GM23338 (cell line): ENCODE measurements around the gene GCAT. TPM values are rescaled to one million over a fixed set of nuclear protein-coding genes. Genes with fewer than 3 reads are reported as not detected.

Experiments
- ATAC-seq: fragments of 200-7000 bp; cut with Tn5 transposase; 3 replicates; pipeline ENCODE4 v1.9.1; 2020
- DNase-seq: peaks from one replicate; pipeline ENCODE4 v3.0.0-alpha.2; 2015; ENCODE audit warnings: low spot score
- H2AFZ ChIP-seq: fragments of 200-600 bp; sonication (generic); 2 replicates; pipeline ENCODE4 v1.8.0; 2016; ENCODE audit warnings: antibody characterized with exemption, mild to moderate bottlenecking, moderate library complexity
- H3F3A ChIP-seq: fragments of 200-600 bp; sonication (generic); replicated peaks from 2 replicates; pipeline ENCODE4 v1.8.0; 2017; ENCODE audit warnings: antibody characterized with exemption, mixed run types, low read depth
- H3K27ac ChIP-seq: fragments of 200-600 bp; sonication (generic); 2 replicates; pipeline ENCODE4 v1.6.1; 2016; ENCODE audit warnings: low read depth
- H3K27me3 ChIP-seq: fragments of 200-600 bp; sonication (generic); 2 replicates; pipeline ENCODE4 v1.8.0; 2016; ENCODE audit warnings: mild to moderate bottlenecking, mixed run types, moderate library complexity; ENCODE audit not compliant: insufficient read depth
- H3K36me3 ChIP-seq: fragments of 200-600 bp; sonication (generic); 2 replicates; pipeline ENCODE4 v1.8.0; 2016; ENCODE audit warnings: mild to moderate bottlenecking; ENCODE audit not compliant: insufficient read depth
- H3K4me1 ChIP-seq: fragments of 200-600 bp; sonication (generic); 2 replicates; pipeline ENCODE4 v1.8.0; 2016; ENCODE audit warnings: mild to moderate bottlenecking, moderate library complexity; ENCODE audit not compliant: insufficient read depth
- H3K4me2 ChIP-seq: fragments of 200-600 bp; sonication (generic); 2 replicates; pipeline ENCODE4 v1.7.1; 2017; ENCODE audit warnings: mixed run types
- H3K4me3 ChIP-seq: fragments of 200-600 bp; sonication (generic); 2 replicates; pipeline ENCODE4 v1.6.1; 2016; ENCODE audit warnings: mixed run types
- H3K79me2 ChIP-seq: fragments of 200-600 bp; sonication (generic); replicated peaks from 2 replicates; pipeline ENCODE4 v1.8.0; 2017; ENCODE audit warnings: mild to moderate bottlenecking; ENCODE audit not compliant: insufficient read depth
- H3K9me2 ChIP-seq: fragments of 200-600 bp; sonication (generic); 2 replicates; pipeline ENCODE4 v1.8.0; 2017; ENCODE audit not compliant: insufficient read depth
- H4K20me1 ChIP-seq: fragments of 200-600 bp; sonication (generic); replicated peaks from 2 replicates; pipeline ENCODE4 v1.8.0; 2017; ENCODE audit warnings: mild to moderate bottlenecking; ENCODE audit not compliant: insufficient read depth
- H3K27ac Mint-ChIP-seq: 2 replicates; pipeline ENCODE4 v1.8.0; 2020; ENCODE audit warnings: inconsistent platforms, mild to moderate bottlenecking, moderate library complexity, mixed read lengths
- H3K27me3 Mint-ChIP-seq: 3 replicates; pipeline ENCODE4 v1.8.0; 2022; ENCODE audit warnings: low read depth, mild to moderate bottlenecking, moderate library complexity, mixed read lengths, inconsistent platforms; ENCODE audit not compliant: insufficient read depth, poor library complexity
- H3K36me3 Mint-ChIP-seq: 3 replicates; pipeline ENCODE4 v1.8.0; 2021; ENCODE audit warnings: low read depth, mild to moderate bottlenecking, inconsistent platforms, moderate library complexity, mixed read lengths
- H3K4me1 Mint-ChIP-seq: 3 replicates; pipeline ENCODE4 v1.8.0; 2020; ENCODE audit warnings: mild to moderate bottlenecking, inconsistent platforms, mixed read lengths
- H3K4me3 Mint-ChIP-seq: 3 replicates; pipeline ENCODE4 v1.8.0; 2021; ENCODE audit warnings: moderate library complexity, mild to moderate bottlenecking, inconsistent platforms, mixed read lengths
- H3K9me3 Mint-ChIP-seq: 3 replicates; pipeline ENCODE4 v1.8.0; 2020; ENCODE audit warnings: moderate library complexity, mild to moderate bottlenecking, inconsistent platforms, mixed read lengths
- CTCF ChIP-seq, 2 experiments: fragments of 200-600 bp in 1 of 2; sonication (generic) in 1 of 2; conservative IDR thresholded peaks; 2 replicates each; pipeline versions ENCODE4 v1.5.1 to v1.6.1; 2016 to 2017; ENCODE audit warnings: antibody characterized with exemption in 2 of 2, low read depth in 2 of 2, mild to moderate bottlenecking in 2 of 2, moderate library complexity in 1 of 2
- EZH2 ChIP-seq: fragments of 200-600 bp; sonication (generic); IDR thresholded peaks from one replicate; pipeline ENCODE4 v1.8.0; 2017; ENCODE audit warnings: antibody characterized with exemption, mild to moderate bottlenecking, low read depth; ENCODE audit not compliant: unreplicated experiment
- JUNB ChIP-seq: IDR thresholded peaks from one replicate; pipeline ENCODE4 v1.6.1; 2016; ENCODE audit warnings: antibody characterized with exemption; ENCODE audit not compliant: unreplicated experiment
- NANOG ChIP-seq: IDR thresholded peaks from 2 replicates; pipeline ENCODE4 v1.6.1; 2016; ENCODE audit warnings: antibody characterized with exemption, borderline replicate concordance
- ZNF331 ChIP-seq: fragments of 250-450 bp; sonication (Bioruptor Pico); IDR thresholded peaks from 2 replicates; pipeline ENCODE4 v1.5.0; 2020; ENCODE audit warnings: low read depth, mild to moderate bottlenecking, moderate library complexity
- ZNF462 ChIP-seq: fragments of 250-450 bp; sonication (Bioruptor Pico); IDR thresholded peaks from 2 replicates; pipeline ENCODE4 v1.5.0; 2020; ENCODE audit warnings: mild to moderate bottlenecking, moderate library complexity
- polyA plus RNA-seq: library from polyadenylated mRNA; unstranded; fragments of >200 nt; fragmentation: Nextera tagmentation; extraction: Ambion mirVana; gene quantifications from 2 replicates; pipeline ENCODE4 v1.2.1, GENCODE V29; 2016
- total RNA-seq: library from RNA; depleted of rRNA; stranded (reverse); fragments of >200 nt; shearing (Covaris generic); gene quantifications from 2 replicates; pipeline ENCODE4 v1.2.3, GENCODE V29; 2014

The GCAT gene
- total and polyA plus RNA-seq, 2 experiments from 2014 or later: 36.8 to 61.3 TPM

- TF ChIP-seq ZNF462 (CRISPR knock-in tag) (no peak), CTCF (conservative IDR thresholded peaks at IDR 0.05; ENCODE audit: low read depth in 2 of 2) (no peak), JUNB (no peak), EZH2 (no peak), ZNF331 (no peak)
Observed at GRCh38 chr22:37776639-37777005, 31.1 kb upstream of the GCAT start (continued).

GRCh38 chr22:37777122-37777687, 30.5 kb upstream of the GCAT start:
- Histone ChIP-seq H3K4me3 (no peak overlapping the region), H4K20me1 (no peaks in the 10 kb centered on the region), H3K27me3 (no peaks in the 10 kb centered on the region), H3K9me2 (no peaks in the 10 kb centered on the region), H3K36me3 (no peaks in the 10 kb centered on the region), H3K79me2 (no peaks in the 10 kb centered on the region), H3K4me2 (no peak overlapping the region), H3K4me1 (peaks cover 9% of the 10 kb centered on the region; the same call in 1 of the 2 replicates), H2AFZ (no peak overlapping the region), H3K27ac (no peak overlapping the region), H3F3A (no peaks in the 10 kb centered on the region; the same call in 1 of the 2 replicates)
- TF ChIP-seq CTCF (conservative IDR thresholded peaks at IDR 0.05; ENCODE audit: low read depth in 2 of 2): no peak
- TF ChIP-seq NANOG: no peak
- peaks cover 7% of the 10 kb centered on the region; the same call in 2 of the 3 replicates for H3K36me3 Mint-ChIP-seq
- peaks cover 23% of the 10 kb centered on the region for H3K27me3 Mint-ChIP-seq
- DNase-seq (peak; percentile 35), ATAC-seq (no peak)
- peaks cover 14% of the 10 kb centered on the region for H3K4me1 Mint-ChIP-seq
- peaks cover 3% of the 10 kb centered on the region; the same call in 2 of the 3 replicates for H3K9me3 Mint-ChIP-seq
- no peak overlapping the region for H3K4me3 Mint-ChIP-seq
- peak overlapping the region; percentile 48; the same call in 1 of the 2 replicates for H3K27ac Mint-ChIP-seq
